ENCODE measurements around the gene EXOC1. TPM values are rescaled to one million over a fixed set of nuclear protein-coding genes. Genes with fewer than 3 reads are reported as not detected.

The EXOC1 gene
- total RNA-seq, 1 experiment from 2014 or later: 48.2 TPM

- DNase-seq (ENCODE audit: low read depth): no peak
Observed at GRCh38 chr4:55849724-55850123, 3.7 kb upstream of the EXOC1 start.

GRCh38 chr4:55851885-55852284 is 1.6 kb upstream of the EXOC1 start:
- no peak for DNase-seq (ENCODE audit: low read depth)

- no peak for DNase-seq (ENCODE audit: low read depth)
Observed at GRCh38 chr4:55854129-55854528, 681 bp downstream of the EXOC1 start.

GRCh38 chr4:55857586-55857985 is 4.1 kb downstream of the EXOC1 start:
- no peak for DNase-seq (ENCODE audit: low read depth)

- DNase-seq (ENCODE audit: low read depth): no peak
Observed at GRCh38 chr4:55859711-55860110, 6.3 kb downstream of the EXOC1 start.

GRCh38 chr4:55864577-55865223 is 11.3 kb downstream of the EXOC1 start:
- no peak for DNase-seq (ENCODE audit: low read depth)

GRCh38 chr4:55865228-55865806 is 11.9 kb downstream of the EXOC1 start:
- peak; percentile 81 for DNase-seq (ENCODE audit: low read depth)

DNA sequence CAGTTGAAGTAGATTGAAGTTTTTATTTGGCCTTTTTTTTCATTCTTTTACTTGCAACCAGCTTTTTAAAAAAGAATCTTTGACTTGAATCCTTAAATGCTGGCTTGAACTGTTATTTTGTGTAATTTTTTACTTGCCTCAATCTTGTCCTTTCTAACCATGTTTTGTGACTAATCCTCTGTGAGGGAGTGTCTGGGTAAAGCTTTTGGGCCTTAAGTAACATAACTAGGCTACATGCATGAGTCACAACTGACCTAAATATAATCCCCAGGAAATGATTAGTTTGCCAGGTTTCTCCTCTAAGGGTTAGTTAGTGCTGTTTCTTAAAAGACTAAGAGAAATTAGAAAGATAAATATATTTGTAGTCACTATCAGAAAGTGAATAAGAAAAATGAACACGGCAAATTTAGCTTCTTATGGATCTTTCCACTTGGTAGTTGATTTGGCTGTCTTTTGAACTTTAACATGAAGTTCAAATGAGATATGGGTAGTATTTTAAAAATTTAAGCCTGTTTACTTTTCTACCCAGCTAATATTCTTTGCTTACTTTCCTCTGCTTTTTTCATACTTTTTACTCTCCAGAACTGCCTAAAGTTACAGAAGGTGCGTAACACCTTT is 13.0 kb downstream of the EXOC1 start:
- DNase-seq (ENCODE audit: low read depth): peak; percentile 93

- DNase-seq (ENCODE audit: low read depth): peak; percentile 71
Observed at GRCh38 chr4:55866973-55867574, 13.6 kb downstream of the EXOC1 start.

GRCh38 chr4:55868581-55869090 is 15.2 kb downstream of the EXOC1 start:
- DNase-seq (ENCODE audit: low read depth): no peak

- DNase-seq (ENCODE audit: low read depth): no peak
Observed at GRCh38 chr4:55871299-55871800, 17.9 kb downstream of the EXOC1 start.

DNA sequence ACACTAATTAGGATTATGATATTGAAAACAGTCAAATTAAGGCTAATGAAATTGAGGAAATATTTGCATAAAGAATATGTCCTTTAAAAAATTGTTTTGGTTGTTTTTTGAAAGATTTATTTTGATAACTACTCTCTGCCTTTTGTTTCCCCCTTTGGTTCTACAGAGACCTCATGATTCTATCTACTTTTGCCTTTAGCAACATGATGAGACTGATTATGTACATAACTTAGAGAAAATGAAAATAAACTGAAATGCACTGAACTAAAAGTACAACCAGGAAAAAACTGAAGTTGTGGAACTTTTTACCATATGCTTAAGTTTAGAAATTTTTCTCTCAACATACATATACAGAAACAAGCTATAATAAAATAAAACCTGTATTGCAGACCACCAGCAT is 21.4 kb downstream of the EXOC1 start:
- no peak for DNase-seq (ENCODE audit: low read depth)

DNA sequence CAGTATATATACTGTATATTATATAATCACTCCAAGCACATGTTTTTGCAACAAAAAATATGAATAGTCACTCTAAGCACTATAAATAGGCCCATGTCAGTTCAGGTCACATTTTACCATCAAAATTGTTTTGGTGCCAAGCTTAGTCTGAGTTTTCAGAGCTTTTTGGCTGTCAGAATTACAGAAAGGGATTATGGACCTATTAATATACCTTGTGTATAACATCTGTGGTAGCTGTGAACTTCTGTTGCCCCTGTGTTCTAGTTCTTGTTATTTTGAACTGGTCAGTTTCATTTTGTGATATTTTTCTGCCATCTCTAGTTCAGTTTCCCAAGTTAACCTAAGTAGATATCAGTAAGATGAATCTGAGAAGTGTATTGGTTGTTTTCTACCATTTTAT is 22.9 kb downstream of the EXOC1 start:
- DNase-seq (ENCODE audit: low read depth): no peak

DNA sequence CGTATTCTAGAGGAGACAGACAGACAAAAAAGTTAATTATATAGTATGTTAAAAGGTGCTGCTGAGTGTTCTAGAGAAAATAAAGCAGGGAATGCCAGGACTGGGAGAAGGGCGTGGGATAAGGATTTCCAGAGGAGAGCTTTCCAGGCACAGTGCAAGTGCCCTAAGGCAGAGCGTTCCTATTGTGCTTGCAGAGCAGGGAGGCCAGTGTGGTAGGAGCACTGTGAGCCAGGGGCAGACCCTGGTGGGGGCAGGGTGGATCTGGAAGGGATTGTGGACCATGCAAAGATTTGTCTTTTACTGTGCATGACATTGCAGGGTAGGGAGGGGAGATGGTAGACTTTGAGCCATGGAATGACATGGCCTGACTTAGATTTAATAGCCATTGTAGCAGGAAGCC is 25.8 kb downstream of the EXOC1 start:
- no peak for DNase-seq (ENCODE audit: low read depth)

GRCh38 chr4:55880652-55881280 is 27.3 kb downstream of the EXOC1 start:
- no peak for DNase-seq (ENCODE audit: low read depth)

- DNase-seq (ENCODE audit: low read depth): no peak
Observed at GRCh38 chr4:55884093-55884850, 30.8 kb downstream of the EXOC1 start.

DNA sequence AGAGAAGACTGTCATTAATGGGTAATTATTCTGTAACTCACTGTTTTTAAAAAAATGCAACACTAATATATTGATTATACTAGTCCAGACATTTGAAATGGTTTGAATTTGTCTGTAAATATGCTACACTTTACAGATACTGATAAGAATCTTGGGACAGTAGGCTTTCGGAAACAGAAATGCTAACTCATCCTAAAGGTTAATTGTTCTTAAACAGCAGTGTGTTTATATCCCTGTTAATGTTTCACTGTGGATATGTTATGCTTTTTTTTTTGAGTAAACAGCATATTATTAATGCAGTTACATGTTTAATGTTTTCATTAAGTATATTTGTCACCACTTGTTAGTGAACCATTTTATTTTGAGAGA is 31.4 kb downstream of the EXOC1 start:
- DNase-seq (ENCODE audit: low read depth): no peak

GRCh38 chr4:55887594-55887993 is 34.1 kb downstream of the EXOC1 start:
- DNase-seq (ENCODE audit: low read depth): peak; percentile 15

- no peak for DNase-seq (ENCODE audit: low read depth)
Observed at GRCh38 chr4:55892156-55892555, 38.7 kb downstream of the EXOC1 start.

DNA sequence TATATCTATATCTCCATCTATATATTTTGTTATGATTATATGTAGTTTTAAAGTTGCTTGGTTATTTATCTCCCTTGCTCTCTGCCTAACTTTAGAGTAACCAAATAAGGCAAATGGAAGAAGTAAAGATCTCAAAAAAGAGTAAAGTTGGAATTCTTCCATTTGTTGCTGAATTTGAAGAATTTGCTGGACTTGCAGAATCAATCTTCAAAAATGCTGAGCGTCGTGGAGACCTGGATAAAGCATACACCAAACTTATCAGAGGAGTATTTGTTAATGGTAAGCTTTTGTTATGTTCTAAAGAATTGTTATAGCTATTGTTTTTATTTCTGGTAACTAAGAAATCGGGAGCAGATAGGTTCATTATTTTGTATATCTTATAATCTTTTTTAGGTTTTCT is 43.2 kb downstream of the EXOC1 start:
- DNase-seq (ENCODE audit: low read depth): no peak

- DNase-seq (ENCODE audit: low read depth): no peak
Observed at GRCh38 chr4:55902677-55903076, 49.2 kb downstream of the EXOC1 start.
